GM21390 (cell line): ENCODE data around the gene TGDS.
"Not testable (repeated sequence)": the region's sequence is repeated elsewhere in the genome, so short reads cannot be mapped to it uniquely, and the experiment has no call there.

Experiments used
- ATAC-seq: cut with Tn5 transposase; IDR thresholded peaks from one replicate; pipeline ENCODE4 v1.9.1; 2021; ENCODE audit not compliant: unreplicated experiment

Gene TGDS

DNA sequence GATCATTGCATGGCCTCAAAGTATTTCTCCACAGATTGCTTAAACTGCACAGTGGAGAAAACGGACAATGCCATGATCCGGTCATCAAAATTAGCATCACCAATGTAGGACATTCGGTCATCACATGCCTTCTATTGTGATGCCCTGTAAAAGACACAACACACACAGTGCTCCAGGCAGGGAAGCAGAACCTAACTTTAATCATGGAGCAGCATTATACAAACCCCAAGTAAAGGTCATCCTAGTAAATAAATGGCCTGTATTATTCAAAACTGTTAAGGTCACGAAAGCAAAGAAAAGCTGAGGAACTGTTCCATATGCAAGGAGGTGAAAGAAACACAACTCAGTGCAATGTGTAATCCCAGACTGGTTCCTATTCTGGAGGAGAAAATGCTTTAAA is 42.2 kb downstream of the TGDS start:
- ATAC-seq = no peak

DNA sequence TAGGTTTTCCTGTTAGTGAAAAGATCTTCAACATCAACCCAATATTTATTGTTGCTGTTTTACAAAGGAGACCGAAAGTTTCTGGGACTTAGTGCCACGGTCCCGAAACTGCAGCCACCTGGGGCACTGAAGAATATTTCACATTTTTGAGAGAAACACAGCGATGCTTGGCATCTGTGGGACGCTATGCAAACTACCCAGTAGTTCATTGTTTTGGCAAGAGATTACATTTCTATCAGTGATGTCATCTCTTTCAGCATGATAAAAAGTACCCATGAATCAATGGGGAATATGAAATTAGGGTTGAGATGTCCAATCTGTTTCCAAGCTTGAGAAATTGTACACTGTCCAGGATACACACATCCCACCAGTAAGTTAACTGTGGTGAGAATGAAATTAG is 43.9 kb downstream of the TGDS start:
- ATAC-seq = no peak

DNA sequence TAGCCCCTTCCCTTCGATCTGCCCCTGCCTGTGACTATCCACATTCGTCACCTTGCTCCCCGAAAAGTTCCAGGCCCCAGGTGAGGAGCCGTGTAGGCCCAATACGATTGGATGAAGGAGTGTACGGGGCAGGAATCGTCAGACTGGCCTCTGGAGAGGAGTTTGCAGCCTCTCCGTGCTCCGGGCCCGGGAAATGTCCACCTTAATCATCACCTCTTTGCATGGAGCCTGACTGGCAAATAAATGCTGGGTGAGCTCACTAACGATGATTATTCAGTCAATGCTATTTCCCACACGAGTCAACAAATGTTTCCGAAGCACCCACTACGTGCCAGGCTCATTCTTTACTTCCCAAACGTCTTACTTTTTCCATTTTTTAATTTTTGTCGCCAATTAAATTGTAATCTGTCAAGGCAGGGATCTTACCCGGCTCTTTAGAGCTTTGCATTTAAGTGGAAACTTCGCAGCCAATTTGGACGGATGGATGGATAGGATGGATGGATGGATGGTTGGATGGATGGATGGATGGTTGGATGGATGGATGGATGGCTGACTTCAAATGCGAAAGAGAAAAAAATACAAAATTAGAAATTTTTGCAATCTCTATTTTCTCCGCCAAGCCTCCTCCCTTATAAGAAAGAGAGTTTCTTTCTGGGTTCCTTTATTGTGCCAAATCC is 45.8 kb downstream of the TGDS start:
- ATAC-seq = peak; percentile 8

DNA sequence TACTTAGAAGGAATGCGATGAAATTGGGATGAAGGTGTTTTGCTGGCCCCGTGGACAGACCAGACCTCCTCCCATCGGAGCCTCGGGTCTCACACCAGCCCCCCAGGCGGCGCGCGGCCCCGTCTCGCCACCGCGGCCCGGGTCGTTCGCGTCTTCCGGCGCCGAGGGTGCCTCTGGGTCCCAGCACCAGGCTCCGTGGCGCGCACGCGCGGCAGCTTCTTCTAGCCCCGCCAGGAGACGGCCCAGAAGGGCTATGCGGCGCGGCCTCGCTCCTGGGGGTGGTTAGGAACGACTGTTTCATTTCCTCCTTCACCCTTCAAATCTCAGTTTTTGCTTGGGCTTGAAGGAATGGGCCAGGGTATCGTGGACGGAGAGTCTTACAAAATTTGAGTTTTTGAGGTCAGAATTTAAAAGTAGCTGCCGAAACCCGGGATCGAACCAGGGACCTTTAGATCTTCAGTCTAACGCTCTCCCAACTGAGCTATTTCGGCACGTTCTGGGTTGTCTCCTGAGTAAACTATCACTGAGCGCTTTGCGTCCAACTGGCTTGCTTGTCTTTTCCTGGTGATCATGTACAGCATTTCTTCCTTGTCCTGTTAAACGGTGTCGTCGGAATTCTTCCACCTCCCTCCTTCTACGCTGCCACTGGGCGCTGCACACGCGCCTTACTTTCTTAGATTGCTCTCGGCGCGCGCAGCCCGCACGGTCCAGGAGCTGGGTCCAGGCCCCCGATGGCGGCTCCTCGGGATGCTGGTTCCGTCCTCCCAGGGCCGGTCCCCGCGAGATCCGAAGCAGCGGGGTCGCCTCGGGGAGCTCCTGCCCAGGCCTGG is 46.5 kb downstream of the TGDS start:
- peak; percentile 90 for ATAC-seq

DNA sequence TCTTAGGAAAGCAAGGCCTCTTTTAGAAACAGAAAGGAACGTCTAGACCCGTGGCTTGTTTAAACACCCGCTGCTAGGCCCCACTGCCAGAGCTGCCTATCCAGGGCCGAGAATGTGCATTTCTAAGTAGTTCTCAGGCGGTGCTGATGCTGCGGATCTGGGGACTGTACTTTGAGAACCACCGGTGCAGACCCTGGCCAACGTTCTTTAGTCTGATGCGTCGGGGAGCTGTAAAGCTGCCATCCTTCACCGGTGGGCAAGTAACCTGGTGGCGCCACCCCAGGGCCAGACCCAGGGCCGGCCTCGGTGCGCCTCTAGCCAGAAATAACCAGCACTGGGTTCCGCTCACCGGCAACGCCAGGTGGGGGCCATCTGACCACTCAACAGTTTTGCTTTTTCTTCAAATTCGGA is 47.1 kb downstream of the TGDS start:
- ATAC-seq = peak; percentile 58

DNA sequence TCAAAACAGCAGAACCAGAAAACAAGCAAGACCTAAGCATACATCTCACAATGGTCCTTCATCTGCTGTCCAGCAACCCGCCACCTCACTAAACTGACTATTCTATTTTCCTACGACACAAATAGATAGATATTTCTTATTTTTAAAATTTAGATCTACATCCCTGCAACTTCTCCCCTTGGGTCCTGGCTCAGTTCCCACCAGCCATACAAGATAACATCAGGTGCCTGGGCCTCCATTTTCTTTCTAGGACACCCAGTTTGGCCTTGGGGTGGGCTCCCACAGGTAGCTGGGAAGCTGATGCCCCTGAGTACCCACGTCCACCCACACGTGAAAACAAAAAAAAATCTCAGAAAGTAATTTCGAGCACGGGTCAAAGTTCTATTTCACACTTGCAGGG is 47.6 kb downstream of the TGDS start:
- ATAC-seq = no peak

DNA sequence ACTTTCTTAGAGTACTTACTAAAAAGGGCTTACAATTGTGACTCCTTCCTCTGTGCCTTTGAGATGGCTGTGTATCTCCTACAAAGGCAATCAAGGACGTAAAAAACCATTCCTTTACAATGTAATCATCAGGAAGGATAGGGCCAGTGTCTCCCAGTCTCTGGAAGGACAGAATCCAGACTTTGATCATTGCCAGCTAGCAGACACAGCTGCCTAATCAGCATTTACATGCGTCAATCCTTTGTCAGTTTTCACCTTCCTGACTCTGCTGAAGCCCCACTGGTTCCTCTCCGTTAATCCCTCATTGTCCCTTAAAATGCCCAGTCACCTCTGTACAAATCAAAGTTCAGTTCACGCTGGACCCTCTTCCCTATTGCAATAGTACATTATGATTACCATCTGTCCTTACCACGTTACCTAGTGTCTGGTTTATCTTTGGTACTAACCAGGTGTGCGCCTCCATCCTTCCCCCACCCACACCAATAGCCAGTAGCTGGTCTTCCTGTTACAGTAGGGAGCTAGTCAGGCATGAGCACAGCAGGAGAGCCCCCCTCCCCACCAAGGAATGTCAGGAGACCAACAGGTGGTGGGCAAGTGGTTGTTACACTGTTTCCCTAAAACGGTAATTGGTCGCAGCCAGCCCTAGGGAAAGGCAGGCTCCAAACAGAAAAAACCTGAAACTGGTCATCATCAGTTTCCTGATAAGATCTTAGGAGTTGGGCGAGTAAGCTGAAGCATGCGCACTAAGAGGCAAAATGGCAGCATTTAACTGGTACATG is 49.7 kb downstream of the TGDS start:
- ATAC-seq = no peak

DNA sequence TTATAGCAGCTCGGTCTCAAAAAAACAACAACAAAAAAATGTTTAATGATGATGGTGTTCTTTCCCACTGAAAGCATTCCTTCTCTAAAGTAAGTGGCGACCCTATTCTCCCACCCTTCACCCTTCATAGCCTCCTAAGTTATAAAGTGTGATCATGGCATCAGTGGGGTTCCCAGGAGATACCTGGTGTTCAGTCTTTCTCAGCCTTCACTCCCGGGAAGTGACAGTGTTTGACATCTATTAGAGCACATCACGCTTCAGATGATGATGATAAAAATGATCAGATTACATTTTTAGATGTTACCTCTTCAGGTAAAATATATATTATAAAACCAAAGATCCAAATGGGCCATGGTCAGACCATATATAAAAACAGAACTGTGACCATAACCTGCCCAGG is 51.0 kb downstream of the TGDS start:
- no peak for ATAC-seq

DNA sequence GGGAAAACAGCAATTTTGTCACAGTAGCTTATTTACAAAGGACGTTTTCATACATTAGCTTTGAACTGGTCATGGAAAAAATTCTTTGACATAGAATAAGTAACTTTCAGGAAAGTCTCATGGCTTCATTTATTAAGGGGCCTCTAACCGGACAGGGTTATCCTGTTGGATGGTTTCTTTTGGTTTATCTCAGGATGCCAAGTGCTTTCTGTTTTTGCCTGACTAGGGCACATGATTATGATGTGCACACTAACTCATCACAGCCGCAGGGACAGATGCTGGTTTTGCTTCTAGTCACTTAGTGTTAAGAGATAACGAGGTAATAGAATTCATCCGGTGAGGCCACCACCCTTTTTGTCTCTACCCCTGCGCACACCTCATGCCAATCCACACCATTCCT is 53.0 kb downstream of the TGDS start:
- no peak for ATAC-seq

DNA sequence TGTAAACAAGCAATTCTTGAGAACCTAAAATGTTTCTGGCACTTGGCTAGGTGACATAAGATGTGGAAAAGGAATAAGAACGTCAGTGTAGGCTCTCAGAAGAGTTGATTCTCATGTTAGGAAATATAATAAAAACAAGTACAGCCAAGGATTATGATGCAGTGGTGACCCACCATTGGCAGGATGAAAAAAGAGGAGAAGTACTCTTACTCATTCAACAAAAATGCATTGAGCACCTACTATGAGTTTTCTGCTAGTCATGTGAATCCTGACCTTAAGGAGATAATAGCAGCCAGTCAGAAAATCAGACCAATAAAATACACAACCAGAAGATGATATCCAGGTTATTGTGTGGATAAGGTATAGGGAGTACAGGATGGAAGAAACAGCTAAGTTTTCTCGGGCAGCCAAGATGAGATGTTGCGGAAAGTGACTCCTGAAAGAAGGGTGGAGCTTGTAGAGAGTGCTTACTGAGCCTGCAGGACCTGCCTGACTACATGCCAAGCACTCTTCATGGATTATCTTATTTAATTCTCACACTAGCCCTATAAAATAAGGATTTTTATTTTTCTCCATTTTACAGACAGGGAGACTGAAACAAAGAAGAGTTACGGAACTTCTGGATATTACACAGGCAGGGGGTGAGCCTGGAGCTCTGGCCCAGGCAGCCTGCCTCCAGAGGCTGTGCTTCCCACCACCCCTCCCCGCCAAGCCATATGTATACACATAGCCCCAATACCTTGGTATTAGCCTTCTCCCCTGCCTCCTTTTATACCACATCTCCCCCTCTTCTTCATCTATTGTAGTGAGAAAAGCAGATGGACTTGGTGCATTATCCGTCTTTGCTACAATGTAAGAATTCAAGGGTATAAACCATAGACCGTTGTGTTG is 58.0 kb downstream of the TGDS start:
- ATAC-seq = no peak

DNA sequence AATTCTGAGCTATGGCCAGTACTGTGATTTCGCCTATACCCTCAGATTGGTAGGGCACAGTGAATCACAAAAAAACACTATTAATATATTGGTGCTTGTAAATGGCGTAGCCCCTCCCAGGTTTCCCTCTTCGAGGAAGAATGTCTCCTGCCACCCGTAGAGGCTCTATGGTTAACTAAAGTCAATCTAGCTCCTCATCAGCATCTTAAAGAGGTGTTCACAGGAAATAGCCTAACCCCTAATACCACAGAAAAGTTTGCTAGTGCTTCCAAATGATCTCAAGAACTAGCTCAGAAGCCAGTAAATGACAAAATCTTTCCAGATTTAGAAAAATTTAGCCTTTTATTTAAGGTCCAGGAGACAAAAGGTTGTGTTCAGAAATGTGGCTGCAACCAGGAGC is 60.2 kb downstream of the TGDS start:
- no peak for ATAC-seq

DNA sequence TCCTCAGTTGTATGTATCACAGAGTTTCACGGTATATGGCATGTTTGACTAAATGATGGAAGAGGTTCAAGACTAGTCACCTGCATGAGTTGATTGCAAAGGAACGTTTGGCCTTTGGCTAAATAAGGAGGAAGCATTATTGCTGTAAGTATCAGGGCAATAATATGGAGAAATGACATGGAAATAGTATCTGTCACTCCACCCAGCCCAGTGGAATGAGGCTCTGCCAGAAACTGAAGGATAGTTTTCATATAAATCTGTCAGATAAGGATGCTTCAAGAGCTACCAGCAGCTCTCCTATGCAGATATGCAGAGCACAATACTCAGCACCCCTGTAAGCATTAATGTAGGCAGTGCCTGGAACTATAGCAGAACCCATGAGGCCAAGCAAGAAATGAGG is 60.7 kb downstream of the TGDS start:
- no peak for ATAC-seq

DNA sequence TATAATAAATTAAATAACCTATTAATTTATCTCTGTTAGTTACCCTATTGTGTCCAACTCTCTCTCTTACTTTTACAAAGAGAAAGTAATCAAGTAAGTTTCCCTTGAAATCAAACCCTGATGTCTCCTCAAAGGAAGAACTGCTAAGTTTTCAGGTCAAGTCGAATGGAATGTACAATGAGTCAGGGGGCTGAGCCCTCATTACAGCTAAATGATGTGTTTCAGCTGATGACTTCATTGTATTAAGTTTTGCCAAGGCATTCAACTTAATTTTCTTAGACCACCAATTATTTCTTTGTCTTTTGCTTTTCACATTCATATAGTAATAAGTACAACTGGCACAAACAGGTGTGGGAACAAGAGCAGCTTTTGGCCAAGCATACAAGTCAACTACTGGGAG is 61.8 kb downstream of the TGDS start:
- ATAC-seq = no peak

DNA sequence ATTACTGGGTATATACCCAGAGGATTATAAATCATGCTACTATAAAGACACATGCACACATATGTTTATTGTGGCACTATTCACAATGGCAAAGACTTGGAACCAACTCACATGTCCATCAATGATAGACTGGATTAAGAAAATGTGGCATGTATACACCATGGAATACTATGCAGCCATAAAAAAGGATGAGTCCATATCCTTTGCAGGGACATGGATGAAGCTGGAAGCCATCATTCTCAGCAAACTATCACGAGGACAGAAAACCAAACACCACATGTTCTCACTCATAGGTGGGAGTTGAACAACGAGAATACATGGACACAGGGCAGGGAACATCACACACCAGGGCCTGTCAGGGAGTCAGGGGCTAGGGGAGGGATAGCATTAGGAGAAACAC is 63.7 kb downstream of the TGDS start:
- not testable (repeated sequence) for ATAC-seq

DNA sequence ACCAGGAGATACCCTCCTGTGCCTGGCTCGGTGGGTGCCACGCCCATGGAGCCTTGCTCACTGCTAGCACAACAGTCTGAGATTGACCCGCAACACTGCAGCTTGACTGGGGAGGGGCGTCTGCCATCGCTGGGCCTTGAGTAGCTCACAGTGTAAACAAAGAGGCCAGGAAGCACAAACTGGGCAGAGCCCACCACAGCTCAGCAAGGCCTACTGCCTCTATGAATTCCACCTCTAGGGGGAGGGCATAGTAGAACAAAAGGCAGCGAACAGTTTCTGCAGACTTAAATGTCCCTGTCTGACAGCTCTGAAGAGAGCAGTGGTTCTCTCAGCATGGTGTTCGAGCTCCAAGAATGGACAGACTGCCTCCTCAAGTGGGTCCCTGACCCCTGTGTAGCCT is 69.0 kb downstream of the TGDS start:
- not testable (repeated sequence) for ATAC-seq

DNA sequence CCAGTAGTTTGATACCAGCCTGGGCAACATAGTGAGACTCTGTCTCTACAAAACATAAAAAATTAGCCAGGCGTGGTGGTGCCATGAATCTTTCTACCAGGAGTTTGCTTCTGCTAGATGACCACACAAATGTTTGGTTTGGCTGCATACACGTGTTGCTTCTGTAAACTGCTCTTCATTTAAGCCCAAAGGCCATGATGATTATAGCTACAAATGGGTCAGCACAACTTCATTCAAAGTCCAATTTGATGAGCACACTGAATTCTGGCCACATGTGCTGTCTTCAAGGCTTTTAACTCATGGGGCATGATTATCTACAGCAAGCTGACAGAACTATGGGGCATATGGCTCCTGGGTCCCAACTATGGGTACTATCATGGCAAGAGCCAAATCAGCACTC is 70.2 kb downstream of the TGDS start:
- ATAC-seq = no peak

DNA sequence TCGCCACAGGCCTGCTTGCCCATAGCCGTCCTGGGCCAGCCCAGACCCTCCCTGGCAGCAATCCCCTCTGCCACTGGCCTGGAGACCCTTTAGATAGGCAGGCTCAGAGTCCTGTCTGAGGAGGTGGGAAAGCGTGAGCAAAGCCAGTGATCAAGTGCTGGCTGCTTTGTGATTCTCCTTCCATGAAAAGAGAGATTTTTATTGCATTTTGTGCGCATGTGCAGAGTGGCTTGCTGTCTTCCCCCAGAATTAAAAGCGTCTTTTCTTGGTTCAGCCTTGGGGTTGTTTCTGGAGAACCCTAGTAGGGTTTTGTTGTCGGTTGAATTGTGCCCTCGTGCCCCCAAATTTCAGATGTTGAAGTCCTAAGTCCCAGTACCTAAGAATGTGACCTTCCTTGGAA is 71.5 kb downstream of the TGDS start:
- no peak for ATAC-seq
